PFSK-1 (cell line): Measurements from ENCODE around the gene METTL26.

Source experiments
- FOXP2 ChIP-seq: optimal IDR thresholded peaks from 2 replicates; pipeline ENCODE3; 2011; ENCODE audit warnings: borderline replicate concordance, control low read depth, inconsistent platforms; ENCODE audit not compliant: insufficient read depth; ENCODE audit errors: extremely low read length, extremely low read depth
- POLR2AphosphoS5 ChIP-seq: IDR thresholded peaks from 2 replicates; pipeline ENCODE4 v1.6.1; 2012; ENCODE audit warnings: low read depth, mild to moderate bottlenecking, control low read depth, low read length, moderate library complexity
- REST ChIP-seq, 2 experiments: IDR thresholded peaks; 2 replicates each; pipeline versions ENCODE4 v1.6.1 to v1.8.0; 2011 to 2012; ENCODE audit warnings: low read depth in 2 of 2, low read length in 2 of 2, control low read depth in 1 of 2, inconsistent platforms in 1 of 2, mild to moderate bottlenecking in 1 of 2, moderate library complexity in 1 of 2; ENCODE audit not compliant: insufficient read depth in 1 of 2
- SIN3A ChIP-seq: IDR thresholded peaks from 2 replicates; pipeline ENCODE4 v1.6.1; 2012; ENCODE audit warnings: mild to moderate bottlenecking, low read length, moderate library complexity, borderline replicate concordance; ENCODE audit not compliant: insufficient read depth
- TAF1 ChIP-seq: IDR thresholded peaks from 2 replicates; pipeline ENCODE4 v1.6.1; 2012; ENCODE audit warnings: low read length, control low read depth, borderline replicate concordance; ENCODE audit not compliant: insufficient read depth

METTL26 gene

GRCh38 chr16:595942-596735, 40.0 kb downstream of the METTL26 start:
- no peak for TF ChIP-seq FOXP2
- TF ChIP-seq SIN3A = no peak

GRCh38 chr16:595094-595528, 41.0 kb downstream of the METTL26 start:
- no peak for TF ChIP-seq SIN3A
- no peak for TF ChIP-seq POLR2AphosphoS5

GRCh38 chr16:593807-594206, 42.3 kb downstream of the METTL26 start:
- TF ChIP-seq FOXP2 = no peak
- TF ChIP-seq TAF1 = no peak
- TF ChIP-seq REST (IDR thresholded peaks at IDR 0.05; ENCODE audit: insufficient read depth in 1 of 2, low read depth in 2 of 2, low read length in 2 of 2) = no peak

- TF ChIP-seq FOXP2 = no peak
- TF ChIP-seq SIN3A = no peak
- TF ChIP-seq REST (IDR thresholded peaks at IDR 0.05; ENCODE audit: insufficient read depth in 1 of 2, low read depth in 2 of 2, low read length in 2 of 2) = no peak
- TF ChIP-seq POLR2AphosphoS5 = no peak
- TF ChIP-seq TAF1 = no peak
These were observed 42.7 kb downstream of the METTL26 start for GRCh38 chr16:593406-593805.

GRCh38 chr16:592518-593306, 43.4 kb downstream of the METTL26 start:
- TF ChIP-seq FOXP2 = no peak
- no peak for TF ChIP-seq POLR2AphosphoS5
- TF ChIP-seq REST (IDR thresholded peaks at IDR 0.05; ENCODE audit: insufficient read depth in 1 of 2, low read depth in 2 of 2, low read length in 2 of 2) = no peak
- TF ChIP-seq SIN3A = no peak
- no peak for TF ChIP-seq TAF1
